Calu3 (cell line): ENCODE measurements around the gene POLN. TPM values are rescaled to one million over a fixed set of nuclear protein-coding genes. Genes with fewer than 3 reads are reported as not detected.

Source experiments
- BruUV-seq: library from RNA; stranded (reverse); fragments of 400-500 nt; replicated peaks from 2 replicates; lab custom pipeline; 2021; lab: Mats Ljungman, UMichigan
- CTCF ChIA-PET: fragments of 300-600 bp; sonication (Branson Sonifier 250); formaldehyde crosslinking; loops from one replicate; lab custom pipeline; 2022; ENCODE audit warnings: antibody characterized with exemption; lab: Charles Lee
- DNase-seq: peaks from one replicate; pipeline ENCODE4 v3.0.0; 2022
- H3K27ac Mint-ChIP-seq: one replicate; pipeline ENCODE4 v1.8.0; 2022; ENCODE audit warnings: mixed read lengths; ENCODE audit not compliant: unreplicated experiment
- H3K27me3 Mint-ChIP-seq: one replicate; pipeline ENCODE4 v1.8.0; 2022; ENCODE audit warnings: mixed read lengths; ENCODE audit not compliant: unreplicated experiment
- H3K36me3 Mint-ChIP-seq: one replicate; pipeline ENCODE4 v1.8.0; 2022; ENCODE audit warnings: mild to moderate bottlenecking, moderate library complexity, mixed read lengths; ENCODE audit not compliant: insufficient read depth, unreplicated experiment
- H3K4me1 Mint-ChIP-seq: one replicate; pipeline ENCODE4 v1.8.0; 2022; ENCODE audit warnings: mild to moderate bottlenecking, low read depth, mixed read lengths; ENCODE audit not compliant: unreplicated experiment
- H3K4me3 Mint-ChIP-seq: one replicate; pipeline ENCODE4 v1.8.0; 2022; ENCODE audit warnings: mild to moderate bottlenecking, low read depth, moderate library complexity, mixed read lengths; ENCODE audit not compliant: unreplicated experiment
- H3K9me3 Mint-ChIP-seq: one replicate; pipeline ENCODE4 v1.8.0; 2022; ENCODE audit warnings: low read depth, mixed read lengths; ENCODE audit not compliant: unreplicated experiment
- CTCF ChIP-seq: fragments of 200-600 bp; IDR thresholded peaks from one replicate; pipeline ENCODE4 v1.8.0; 2022; ENCODE audit warnings: antibody characterized with exemption; ENCODE audit not compliant: unreplicated experiment
- intact Hi-C: fragments of 100-400 bp; cut with micrococcal nuclease; formaldehyde crosslinking; loops from one replicate; pipeline ENCODE4 v1.10.0; 2022; ENCODE audit not compliant: unreplicated experiment
- total RNA-seq: library from RNA; stranded (reverse); gene quantifications from 2 replicates; pipeline ENCODE4 v1.2.3, GENCODE V29; 2022

Gene POLN
- total RNA-seq, 1 experiment from 2014 or later: 4.1 TPM

- Mint-ChIP-seq H3K27ac (no peak overlapping the region), H3K27me3 (no peaks in the 10 kb centered on the region), H3K4me1 (no peaks in the 10 kb centered on the region), H3K9me3 (no peaks in the 10 kb centered on the region), H3K36me3 (peaks cover 9% of the 10 kb centered on the region), H3K4me3 (no peak overlapping the region)
- TF ChIP-seq CTCF: no peak
- DNase-seq: no peak
- BruUV-seq: no TSS peak
- intact Hi-C loops: no loop called here
- CTCF ChIA-PET: no interaction called here
These were observed 15.6 kb upstream of the POLN start for GRCh38 chr4:2257361-2258081.

DNA sequence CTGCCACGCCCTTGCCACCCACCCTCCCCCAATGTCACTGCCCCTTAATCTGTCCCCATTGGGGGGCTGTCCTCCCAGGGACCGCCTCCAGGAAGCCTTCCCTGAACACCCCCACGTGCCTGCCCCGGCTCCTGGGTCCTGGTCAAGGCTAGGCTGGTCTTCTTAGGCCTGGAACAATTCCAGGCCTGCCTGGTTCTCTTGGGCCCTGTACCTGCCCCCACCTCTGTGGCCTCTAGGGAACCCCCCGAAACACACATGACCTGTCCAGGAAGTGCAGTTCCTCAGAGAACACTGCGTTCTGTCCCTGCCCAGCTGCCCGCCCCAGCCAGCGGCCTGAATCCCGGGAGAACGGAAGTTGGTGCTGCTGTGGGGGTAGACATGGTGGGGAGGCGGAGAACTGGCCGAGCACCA, 14.9 kb upstream of the POLN start:
- TF ChIP-seq CTCF: no peak
- BruUV-seq: no TSS peak
- intact Hi-C loops: no loop called here
- H3K4me3 Mint-ChIP-seq: no peak overlapping the region
- no peak overlapping the region for H3K27ac Mint-ChIP-seq
- no peaks in the 10 kb centered on the region for H3K4me1 Mint-ChIP-seq
- H3K27me3 Mint-ChIP-seq: no peaks in the 10 kb centered on the region
- CTCF ChIA-PET: no interaction called here
- no peaks in the 10 kb centered on the region for H3K9me3 Mint-ChIP-seq
- DNase-seq: no peak
- peaks cover 2% of the 10 kb centered on the region for H3K36me3 Mint-ChIP-seq

DNA sequence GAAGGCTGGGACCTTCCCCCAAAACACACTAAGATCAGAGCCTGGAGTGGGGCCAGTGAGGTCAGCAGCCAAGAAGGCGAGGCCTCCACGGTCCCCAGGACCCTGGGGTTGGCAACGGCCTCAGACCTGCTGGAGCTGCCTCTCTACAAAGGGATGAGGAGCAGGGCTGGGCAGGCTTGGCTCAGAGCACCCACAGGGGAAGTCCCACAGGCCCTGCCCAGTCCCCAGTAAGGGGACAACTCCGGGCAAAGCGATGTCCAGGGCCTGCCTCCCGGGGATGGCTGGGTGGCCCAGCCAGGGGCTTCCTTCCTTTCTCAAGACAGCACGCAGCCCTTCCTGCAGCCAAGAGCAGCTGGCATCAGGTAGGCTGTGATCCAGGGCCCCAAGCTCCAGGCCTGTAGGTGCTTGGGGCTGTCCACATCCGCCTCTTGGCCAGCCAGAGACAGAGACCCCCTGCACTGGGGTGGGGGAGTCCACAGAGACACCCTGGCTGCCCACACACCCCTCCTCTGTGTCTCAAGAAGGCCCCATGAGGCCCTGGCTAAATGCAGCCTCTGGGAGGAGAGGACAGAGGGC, 14.3 kb upstream of the POLN start:
- H3K36me3 Mint-ChIP-seq: no peaks in the 10 kb centered on the region
- no peak for TF ChIP-seq CTCF
- no peak for DNase-seq
- no peak overlapping the region for H3K27ac Mint-ChIP-seq
- H3K9me3 Mint-ChIP-seq: no peaks in the 10 kb centered on the region
- intact Hi-C loops: no loop called here
- H3K4me3 Mint-ChIP-seq: no peak overlapping the region
- no peaks in the 10 kb centered on the region for H3K27me3 Mint-ChIP-seq
- BruUV-seq: no TSS peak
- CTCF ChIA-PET: no interaction called here
- no peaks in the 10 kb centered on the region for H3K4me1 Mint-ChIP-seq

- DNase-seq: no peak
- no peak overlapping the region for H3K4me3 Mint-ChIP-seq
- no peaks in the 10 kb centered on the region for H3K36me3 Mint-ChIP-seq
- no TSS peak for BruUV-seq
- no peak overlapping the region for H3K27ac Mint-ChIP-seq
- no peaks in the 10 kb centered on the region for H3K27me3 Mint-ChIP-seq
- CTCF ChIA-PET: no interaction called here
- H3K4me1 Mint-ChIP-seq: no peaks in the 10 kb centered on the region
- intact Hi-C loops: no loop called here
- H3K9me3 Mint-ChIP-seq: no peaks in the 10 kb centered on the region
- TF ChIP-seq CTCF: no peak
These were observed 13.7 kb upstream of the POLN start for GRCh38 chr4:2255501-2256155.
